Measurements from ENCODE around the gene TADA3.

TADA3 gene

DNA sequence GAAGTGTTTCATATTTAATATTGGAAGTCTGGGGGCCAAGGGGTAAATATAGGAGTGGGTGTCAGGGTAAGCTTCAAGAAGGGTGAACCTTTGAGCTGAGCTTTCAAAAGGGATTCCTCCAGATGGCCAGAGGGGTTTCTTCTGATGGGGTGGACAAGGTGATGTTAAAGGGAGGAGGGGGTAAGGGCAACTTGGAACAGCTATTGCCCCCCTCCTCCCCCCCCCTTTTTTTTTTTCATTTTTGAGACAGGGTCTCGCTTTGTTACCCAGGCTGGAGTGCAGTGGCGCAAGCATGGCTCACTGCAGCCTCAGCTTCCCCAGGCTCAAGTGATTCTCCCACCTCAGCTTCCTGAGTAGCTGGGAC, 15.7 kb upstream of the TADA3 start:
- Histone ChIP-seq H3K4me2 (ENCODE audit: low read length) (no peak overlapping the region), H3K9ac (no peak overlapping the region), H3K79me2 (peaks cover 2% of the 10 kb centered on the region), H3K27ac (no peak overlapping the region), H3K27me3 (ENCODE audit: control insufficient read depth, insufficient read depth, low read length) (no peaks in the 10 kb centered on the region), H3K36me3 (ENCODE audit: control insufficient read depth, insufficient read depth, low read length) (no peaks in the 10 kb centered on the region), H3K4me3 (ENCODE audit: low read depth, low read length) (no peak overlapping the region), H2AFZ (no peak overlapping the region), H3K4me1 (peaks cover 6% of the 10 kb centered on the region), H3K9me3 (ENCODE audit: control insufficient read depth, low read length) (no peaks in the 10 kb centered on the region)
- TF ChIP-seq, protein P1, sequence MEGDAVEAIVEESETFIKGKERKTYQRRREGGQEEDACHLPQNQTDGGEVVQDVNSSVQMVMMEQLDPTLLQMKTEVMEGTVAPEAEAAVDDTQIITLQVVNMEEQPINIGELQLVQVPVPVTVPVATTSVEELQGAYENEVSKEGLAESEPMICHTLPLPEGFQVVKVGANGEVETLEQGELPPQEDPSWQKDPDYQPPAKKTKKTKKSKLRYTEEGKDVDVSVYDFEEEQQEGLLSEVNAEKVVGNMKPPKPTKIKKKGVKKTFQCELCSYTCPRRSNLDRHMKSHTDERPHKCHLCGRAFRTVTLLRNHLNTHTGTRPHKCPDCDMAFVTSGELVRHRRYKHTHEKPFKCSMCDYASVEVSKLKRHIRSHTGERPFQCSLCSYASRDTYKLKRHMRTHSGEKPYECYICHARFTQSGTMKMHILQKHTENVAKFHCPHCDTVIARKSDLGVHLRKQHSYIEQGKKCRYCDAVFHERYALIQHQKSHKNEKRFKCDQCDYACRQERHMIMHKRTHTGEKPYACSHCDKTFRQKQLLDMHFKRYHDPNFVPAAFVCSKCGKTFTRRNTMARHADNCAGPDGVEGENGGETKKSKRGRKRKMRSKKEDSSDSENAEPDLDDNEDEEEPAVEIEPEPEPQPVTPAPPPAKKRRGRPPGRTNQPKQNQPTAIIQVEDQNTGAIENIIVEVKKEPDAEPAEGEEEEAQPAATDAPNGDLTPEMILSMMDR (IDR thresholded peaks at IDR 0.05), result no peak

DNA sequence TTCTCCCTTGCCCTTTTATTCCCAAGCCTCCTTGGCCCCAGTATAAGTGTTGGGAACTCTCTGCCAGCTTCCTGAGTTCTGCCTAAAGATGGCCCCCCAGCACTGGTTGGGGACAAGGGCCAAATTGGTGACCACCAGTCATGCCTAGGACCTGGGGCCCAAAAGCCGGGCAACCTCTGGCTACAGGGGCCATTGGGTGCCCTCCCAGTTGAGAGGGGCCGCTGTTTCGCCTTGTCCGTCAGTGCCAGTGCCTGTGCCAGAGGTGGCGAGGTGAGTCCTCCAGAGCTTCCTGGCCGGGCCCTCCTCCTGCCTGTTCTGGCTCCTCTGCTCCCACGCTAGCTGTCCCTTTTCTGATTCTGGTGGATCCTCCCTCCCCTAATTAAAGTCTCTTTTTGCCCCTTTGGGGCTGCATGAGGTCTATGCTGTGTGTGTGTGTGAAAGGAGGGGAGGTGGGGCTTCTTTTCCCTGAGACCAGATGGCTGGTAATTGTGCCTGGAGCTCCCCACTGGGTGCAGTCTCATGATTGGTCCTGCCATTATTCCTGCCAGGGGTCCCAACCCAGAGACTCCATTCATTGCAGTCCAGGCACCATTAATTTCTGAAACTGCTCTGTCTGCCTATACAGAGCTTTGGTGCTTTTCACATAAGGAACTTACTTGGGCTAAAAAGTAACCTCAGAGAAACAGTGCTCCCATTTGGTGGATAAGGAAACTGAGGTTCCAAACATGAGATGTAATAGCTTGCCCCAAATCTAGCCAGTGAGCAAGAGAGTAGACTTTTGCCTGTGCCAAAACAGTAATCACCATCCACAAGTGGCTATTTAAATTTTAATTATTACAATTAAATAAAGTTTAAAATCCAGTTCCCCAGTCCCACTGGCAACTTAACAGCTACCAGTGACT, 14.7 kb upstream of the TADA3 start:
- peaks cover 6% of the 10 kb centered on the region for H3K4me1 ChIP-seq

DNA sequence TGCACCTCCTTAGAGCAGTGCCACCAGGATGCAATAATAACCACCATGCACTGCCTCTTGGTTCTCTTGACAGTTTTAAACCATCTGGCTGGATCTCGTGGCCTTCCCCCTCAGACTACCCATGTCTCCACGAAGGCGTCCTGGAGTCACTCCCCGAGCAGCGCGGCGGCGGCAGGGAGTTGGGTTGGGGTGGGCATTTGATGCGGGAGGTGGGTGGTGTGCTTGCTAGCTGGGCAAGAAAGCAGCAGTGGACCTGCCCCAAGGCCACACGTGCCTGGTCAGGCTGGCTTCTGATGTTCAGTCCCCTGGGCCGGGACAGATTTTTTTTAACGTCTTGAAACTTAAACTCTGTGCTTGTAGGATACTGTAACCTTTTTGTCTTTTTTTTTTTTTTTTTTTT, 13.9 kb upstream of the TADA3 start:
- Histone ChIP-seq H3K9ac (no peak overlapping the region), H3K9me3 (ENCODE audit: control insufficient read depth, low read length) (no peaks in the 10 kb centered on the region), H3K4me1 (peaks cover 6% of the 10 kb centered on the region), H3K27ac (no peak overlapping the region), H2AFZ (no peak overlapping the region), H3K36me3 (ENCODE audit: control insufficient read depth, insufficient read depth, low read length) (no peaks in the 10 kb centered on the region), H3K79me2 (peaks cover 2% of the 10 kb centered on the region), H3K4me3 (ENCODE audit: low read depth, low read length) (no peak overlapping the region), H3K27me3 (ENCODE audit: control insufficient read depth, insufficient read depth, low read length) (no peaks in the 10 kb centered on the region), H3K4me2 (ENCODE audit: low read length) (no peak overlapping the region)
- TF ChIP-seq, protein P1 (IDR thresholded peaks at IDR 0.05), result no peak

More for the DNA sequence above, 14.7 kb upstream of the TADA3 start:
- no peak overlapping the region for H3K9ac ChIP-seq
- H3K36me3 ChIP-seq (ENCODE audit: control insufficient read depth, insufficient read depth, low read length), result no peaks in the 10 kb centered on the region
- TF ChIP-seq, protein P1 (IDR thresholded peaks at IDR 0.05), result no peak
- no peaks in the 10 kb centered on the region for H3K27me3 ChIP-seq (ENCODE audit: control insufficient read depth, insufficient read depth, low read length)
- no peaks in the 10 kb centered on the region for H3K9me3 ChIP-seq (ENCODE audit: control insufficient read depth, low read length)
- H2AFZ ChIP-seq, result no peak overlapping the region
- no peak overlapping the region for H3K27ac ChIP-seq
- H3K79me2 ChIP-seq, result peaks cover 2% of the 10 kb centered on the region
- no peak overlapping the region for H3K4me3 ChIP-seq (ENCODE audit: low read depth, low read length)
- H3K4me2 ChIP-seq (ENCODE audit: low read length), result no peak overlapping the region

DNA sequence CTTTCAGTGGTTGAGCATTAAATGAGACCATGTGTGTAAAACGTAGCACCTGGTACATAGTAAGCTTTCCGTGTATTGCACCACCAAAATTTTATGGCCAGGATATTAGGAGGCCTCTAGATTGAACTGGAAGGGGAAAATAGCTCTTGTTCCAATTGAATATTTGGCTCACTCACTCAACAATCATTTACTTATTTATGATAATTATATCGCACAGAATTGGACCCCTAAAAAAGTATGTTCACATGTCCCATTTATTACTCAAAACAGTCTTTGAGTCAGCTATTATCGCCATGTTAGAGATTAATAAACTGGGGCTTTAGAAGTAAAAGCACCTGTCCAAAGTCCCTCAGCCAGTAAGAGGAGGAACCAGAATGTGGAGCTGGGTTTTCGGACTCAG, 12.7 kb upstream of the TADA3 start:
- H3K27ac ChIP-seq, result no peak overlapping the region
- no peak overlapping the region for H3K4me3 ChIP-seq (ENCODE audit: low read depth, low read length)
- no peak overlapping the region for H2AFZ ChIP-seq
- H3K79me2 ChIP-seq, result peaks cover 2% of the 10 kb centered on the region
- TF ChIP-seq, protein P1 (IDR thresholded peaks at IDR 0.05), result no peak
- no peak overlapping the region for H3K4me2 ChIP-seq (ENCODE audit: low read length)
- no peaks in the 10 kb centered on the region for H3K9me3 ChIP-seq (ENCODE audit: control insufficient read depth, low read length)
- H3K9ac ChIP-seq, result no peak overlapping the region
- no peaks in the 10 kb centered on the region for H3K27me3 ChIP-seq (ENCODE audit: control insufficient read depth, insufficient read depth, low read length)
- no peaks in the 10 kb centered on the region for H3K36me3 ChIP-seq (ENCODE audit: control insufficient read depth, insufficient read depth, low read length)
- peaks cover 2% of the 10 kb centered on the region for H3K4me1 ChIP-seq

DNA sequence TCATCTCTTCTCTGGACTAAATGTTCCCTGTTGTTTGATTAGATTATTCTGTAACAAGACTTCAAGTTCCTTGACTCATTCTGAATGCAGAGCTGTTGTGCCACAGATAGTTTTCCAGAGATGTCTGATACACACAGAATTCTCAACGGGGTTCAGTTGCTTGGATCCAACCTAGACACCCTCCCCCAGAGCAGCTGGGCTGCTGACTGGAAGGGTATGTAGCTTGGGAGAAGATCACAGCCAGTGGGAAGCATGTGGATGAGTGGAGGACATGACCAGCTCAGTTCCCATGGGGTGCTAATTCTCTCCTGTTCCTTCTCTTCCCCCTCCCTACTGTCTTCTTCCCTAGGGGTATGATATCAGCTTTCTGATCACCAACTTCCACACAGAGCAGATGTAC, 11.2 kb upstream of the TADA3 start:
- Histone ChIP-seq H3K9me3 (ENCODE audit: control insufficient read depth, low read length) (no peaks in the 10 kb centered on the region), H3K36me3 (ENCODE audit: control insufficient read depth, insufficient read depth, low read length) (no peaks in the 10 kb centered on the region), H3K79me2 (peaks cover 5% of the 10 kb centered on the region), H3K4me1 (no peaks in the 10 kb centered on the region), H3K27ac (no peak overlapping the region), H2AFZ (no peak overlapping the region), H3K4me3 (ENCODE audit: low read depth, low read length) (no peak overlapping the region), H3K4me2 (ENCODE audit: low read length) (no peak overlapping the region), H3K27me3 (ENCODE audit: control insufficient read depth, insufficient read depth, low read length) (no peaks in the 10 kb centered on the region), H3K9ac (no peak overlapping the region)
- TF ChIP-seq, protein P1 (IDR thresholded peaks at IDR 0.05), result no peak

Data from parathyroid adenoma (tissue), 2 donors.